ENCODE results near the gene PDCD7. TPM values are rescaled to one million over a fixed set of nuclear protein-coding genes. Genes with fewer than 3 reads are reported as not detected.
A peak's percentile ranks its signal among the peaks of the same experiment; 100 is the strongest.
"Not testable (repeated sequence)": the region's sequence is repeated elsewhere in the genome, so short reads cannot be mapped to it uniquely, and the experiment has no call there.

The PDCD7 gene
- total RNA-seq, 1 experiment from 2014 or later, result 32.6 TPM

GRCh38 chr15:65097651-65098263 lies 35.9 kb downstream of the PDCD7 start:
- no peak for DNase-seq
- Histone ChIP-seq H3K36me3 (peaks cover 38% of the 10 kb centered on the region), H3K27me3 (no peaks in the 10 kb centered on the region), H3K9me3 (no peaks in the 10 kb centered on the region), H3K4me3 (no peak overlapping the region)

DNA sequence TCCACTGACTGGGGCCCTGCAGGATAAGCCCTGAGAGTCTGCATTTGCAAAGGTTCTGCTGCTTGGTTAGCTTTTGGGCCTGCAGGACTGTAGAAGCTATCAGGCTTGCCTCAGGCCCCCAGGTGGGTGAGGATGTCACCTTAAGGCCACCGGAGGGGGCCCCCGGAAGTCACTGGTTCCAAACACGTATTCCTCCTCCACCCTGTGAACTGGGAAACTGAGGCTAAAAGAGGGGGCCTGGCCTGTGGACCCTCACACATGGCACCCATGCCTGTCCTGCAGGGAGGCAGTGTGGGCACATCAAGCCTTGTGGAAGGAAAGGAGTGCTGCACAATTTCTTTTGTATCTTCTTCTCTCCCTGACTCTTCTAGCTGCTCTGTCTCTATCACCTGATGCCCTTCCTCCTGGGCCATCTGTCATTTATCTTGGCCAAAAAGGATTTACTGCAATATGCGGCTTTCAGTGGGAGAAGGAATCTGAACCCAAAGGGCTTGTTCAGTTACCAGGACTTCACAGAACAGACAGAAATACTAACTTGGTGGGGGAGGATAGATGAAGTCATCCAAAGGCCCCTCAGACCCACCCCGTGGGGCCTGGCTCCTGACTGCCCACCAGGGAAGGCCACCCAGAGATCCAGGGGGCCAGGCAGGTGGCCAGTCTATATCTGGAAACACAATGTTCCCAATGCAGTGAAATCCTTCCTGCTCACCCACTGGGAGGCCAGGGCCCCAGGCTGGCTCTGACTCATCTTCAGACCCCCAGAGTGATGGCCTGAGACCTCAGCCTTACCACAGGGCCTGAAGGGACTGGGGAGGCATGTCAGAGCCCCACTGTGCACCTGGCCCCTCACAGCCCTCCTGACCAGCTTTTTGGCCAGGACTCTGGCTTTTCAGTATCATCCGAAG lies 36.9 kb downstream of the PDCD7 start:
- Histone ChIP-seq H3K4me3 (no peak overlapping the region), H3K9me3 (no peaks in the 10 kb centered on the region), H3K27me3 (no peaks in the 10 kb centered on the region), H3K36me3 (peaks cover 38% of the 10 kb centered on the region)
- no peak for DNase-seq

- DNase-seq, result no peak
- H3K27me3 ChIP-seq, result no peaks in the 10 kb centered on the region
- no peak overlapping the region for H3K4me3 ChIP-seq
- peaks cover 27% of the 10 kb centered on the region for H3K36me3 ChIP-seq
- H3K9me3 ChIP-seq, result no peaks in the 10 kb centered on the region
Observed at GRCh38 chr15:65095747-65096104, 37.9 kb downstream of the PDCD7 start.

DNA sequence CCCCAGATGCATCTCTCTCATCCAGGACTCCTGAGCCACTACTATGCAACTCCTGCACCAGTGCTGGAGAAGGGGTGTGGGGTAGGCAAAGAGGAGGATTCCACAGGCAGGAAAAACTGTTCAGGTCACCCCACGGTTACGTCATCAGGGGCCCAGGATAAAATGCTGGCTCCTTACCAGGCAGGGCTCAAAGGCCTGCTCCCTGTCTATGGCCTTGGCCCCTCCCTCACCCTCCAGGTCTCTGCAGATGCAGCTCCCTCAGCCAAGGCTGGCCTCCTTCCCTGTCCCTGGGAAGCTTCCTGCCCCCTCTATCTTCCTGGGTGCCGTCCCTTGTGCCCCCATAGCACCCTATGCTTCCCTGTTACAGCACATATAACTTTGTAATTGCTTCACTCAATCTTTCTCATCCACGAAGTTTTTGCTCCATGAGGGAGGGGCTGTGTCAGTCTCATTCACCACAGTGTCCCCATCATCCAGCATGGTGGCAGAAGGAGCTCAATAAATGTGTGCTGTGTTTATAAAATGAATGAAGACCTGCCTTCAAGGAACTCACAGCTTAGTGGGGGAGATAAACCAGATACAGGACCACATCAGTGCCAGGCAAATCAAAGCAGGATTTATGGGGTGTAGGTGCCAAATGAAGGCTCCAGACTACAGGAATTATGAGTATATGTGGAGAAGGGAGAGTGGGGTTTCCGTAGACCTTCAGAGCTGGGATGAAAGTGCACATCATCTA lies 38.4 kb downstream of the PDCD7 start:
- no peak for DNase-seq
- H3K4me3 ChIP-seq, result no peak overlapping the region

DNA sequence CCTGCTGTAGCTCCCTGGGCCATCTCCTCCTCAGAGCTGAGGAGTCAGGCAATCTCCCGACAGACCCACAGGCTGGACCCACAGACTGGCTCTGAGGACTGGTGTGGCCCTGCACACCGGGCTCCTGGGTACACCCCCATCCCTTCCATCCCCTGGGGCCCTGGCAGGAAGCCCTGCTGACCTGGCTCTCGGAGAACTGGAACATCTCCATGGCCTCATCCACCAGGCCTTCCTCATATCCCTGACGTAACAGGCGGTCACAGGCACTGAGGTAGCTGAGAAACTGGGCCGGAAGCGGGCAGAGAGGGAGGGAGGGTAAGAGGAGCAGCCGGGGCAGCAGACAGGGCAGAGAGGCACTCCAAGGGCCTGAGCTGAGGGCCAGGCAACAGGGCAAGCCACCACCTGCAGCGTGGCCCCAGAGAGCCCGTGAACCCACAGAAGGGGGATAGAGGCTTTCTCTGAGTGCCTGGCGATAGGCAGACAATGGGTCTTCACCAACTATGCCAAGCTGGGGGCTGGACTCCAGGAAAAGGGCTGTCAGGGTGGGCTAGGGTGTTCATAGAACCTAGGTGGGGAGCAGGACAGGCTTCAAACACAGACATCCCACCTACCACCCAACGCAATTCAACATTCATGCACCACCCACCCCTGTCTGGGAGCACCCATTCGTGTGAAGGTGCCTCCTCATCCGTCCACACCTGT lies 39.2 kb downstream of the PDCD7 start:
- no peaks in the 10 kb centered on the region for H3K27me3 ChIP-seq
- no peak for DNase-seq
- no peaks in the 10 kb centered on the region for H3K9me3 ChIP-seq
- H3K4me3 ChIP-seq, result no peak overlapping the region
- H3K36me3 ChIP-seq, result peaks cover 19% of the 10 kb centered on the region

More for the DNA sequence above, 38.4 kb downstream of the PDCD7 start:
- Histone ChIP-seq H3K36me3 (peaks cover 22% of the 10 kb centered on the region), H3K27me3 (no peaks in the 10 kb centered on the region), H3K9me3 (no peaks in the 10 kb centered on the region)

- H3K9me3 ChIP-seq, H3K4me3 ChIP-seq, DNase-seq, H3K27me3 ChIP-seq: not testable (repeated sequence)
- peaks cover 12% of the 10 kb centered on the region for H3K36me3 ChIP-seq
Observed at GRCh38 chr15:65093793-65094170, 39.8 kb downstream of the PDCD7 start.

DNA sequence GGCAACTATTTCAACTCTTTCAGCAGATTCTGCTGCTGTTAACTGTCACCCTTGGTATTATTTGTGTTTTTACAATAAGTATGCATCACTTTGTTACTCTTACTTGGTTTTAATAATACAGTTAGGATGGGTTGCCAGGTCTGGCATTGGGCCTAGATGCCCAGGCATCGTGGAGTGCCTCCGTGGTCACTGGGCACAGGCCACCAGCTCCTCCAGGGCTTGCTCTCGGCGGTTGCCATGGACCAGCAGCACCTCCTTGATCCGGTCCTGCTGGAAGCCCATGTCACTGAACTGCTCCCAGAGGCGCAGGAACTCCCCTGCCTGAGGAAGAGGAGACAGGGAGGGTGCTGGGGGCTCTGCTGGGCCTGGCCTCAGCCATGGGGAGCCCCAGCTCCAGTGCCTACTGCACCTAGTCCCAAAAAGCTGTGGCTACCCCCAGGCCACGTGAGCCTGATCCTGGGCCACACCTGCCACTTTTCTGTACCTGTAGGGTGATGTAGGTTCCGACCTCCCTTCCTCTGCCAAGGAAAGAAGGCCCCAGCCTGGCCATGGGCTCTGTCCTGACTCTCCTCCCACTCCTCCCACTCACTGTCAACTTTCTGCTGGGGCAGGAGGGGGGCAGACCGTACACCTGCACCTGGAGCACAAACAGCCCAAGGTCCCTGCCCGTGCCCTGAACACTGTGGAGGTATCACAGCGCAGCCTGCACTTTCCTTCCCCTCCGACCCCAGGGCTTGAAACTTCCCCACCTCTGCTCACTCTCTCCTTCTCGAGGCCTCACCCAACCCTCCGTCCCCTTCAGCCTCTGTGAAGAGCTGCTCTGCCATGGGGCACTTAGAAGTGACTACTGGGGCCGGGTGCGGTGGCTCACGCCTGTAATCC lies 40.5 kb downstream of the PDCD7 start:
- Histone ChIP-seq H3K9me3 (no peaks in the 10 kb centered on the region), H3K36me3 (peaks cover 6% of the 10 kb centered on the region), H3K4me3 (no peak overlapping the region), H3K27me3 (no peaks in the 10 kb centered on the region)
- DNase-seq, result no peak

- Histone ChIP-seq H3K36me3 (peaks cover 3% of the 10 kb centered on the region; the same call in 1 of the 2 replicates), H3K27me3 (no peaks in the 10 kb centered on the region), H3K9me3 (no peaks in the 10 kb centered on the region), H3K4me3 (no peak overlapping the region)
- DNase-seq, result no peak
Observed at GRCh38 chr15:65091946-65092770, 41.5 kb downstream of the PDCD7 start.

GRCh38 chr15:65089206-65089824 lies 44.3 kb downstream of the PDCD7 start:
- peaks cover 3% of the 10 kb centered on the region; the same call in 1 of the 2 replicates for H3K36me3 ChIP-seq
- H3K4me3 ChIP-seq, result no peak overlapping the region
- H3K9me3 ChIP-seq, result no peaks in the 10 kb centered on the region
- no peaks in the 10 kb centered on the region for H3K27me3 ChIP-seq
- no peak for DNase-seq

GRCh38 chr15:65088643-65089021 lies 45.0 kb downstream of the PDCD7 start:
- peaks cover 3% of the 10 kb centered on the region; the same call in 1 of the 2 replicates for H3K36me3 ChIP-seq
- no peaks in the 10 kb centered on the region for H3K27me3 ChIP-seq
- H3K9me3 ChIP-seq, result no peaks in the 10 kb centered on the region
- no peak overlapping the region for H3K4me3 ChIP-seq
- no peak for DNase-seq

GRCh38 chr15:65087873-65088642 lies 45.5 kb downstream of the PDCD7 start:
- DNase-seq, result peak; percentile 39

GRCh38 chr15:65087411-65087810 lies 46.2 kb downstream of the PDCD7 start:
- no peaks in the 10 kb centered on the region for H3K27me3 ChIP-seq
- peak; percentile 28 for DNase-seq
- no peaks in the 10 kb centered on the region for H3K36me3 ChIP-seq
- H3K9me3 ChIP-seq, result no peaks in the 10 kb centered on the region
- H3K4me3 ChIP-seq, result no peak overlapping the region

More at GRCh38 chr15:65087873-65088642, 45.5 kb downstream of the PDCD7 start:
- Histone ChIP-seq H3K4me3 (no peak overlapping the region), H3K36me3 (peaks cover 3% of the 10 kb centered on the region; the same call in 1 of the 2 replicates), H3K9me3 (no peaks in the 10 kb centered on the region), H3K27me3 (no peaks in the 10 kb centered on the region)

DNA sequence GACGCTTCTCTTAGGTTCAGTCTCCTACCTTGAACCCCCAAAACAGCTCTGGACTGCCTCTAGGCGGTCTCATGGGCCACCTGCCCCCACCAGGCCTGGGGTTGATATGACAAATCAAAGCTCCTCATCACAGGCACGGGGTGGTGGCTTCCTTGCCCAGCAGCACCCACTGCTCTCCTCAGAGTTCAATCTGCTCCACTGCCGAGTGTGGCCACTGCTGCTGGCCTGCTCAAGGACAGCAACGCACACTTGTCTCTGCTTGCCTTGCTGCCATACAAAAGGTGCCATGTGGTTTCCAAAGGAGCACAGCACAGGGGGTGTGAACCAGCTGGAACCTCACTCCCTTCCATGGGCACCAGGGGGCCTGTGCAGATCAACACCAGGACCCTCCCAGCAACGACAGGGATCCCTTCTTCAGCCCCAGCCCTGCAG lies 46.9 kb downstream of the PDCD7 start:
- no peak overlapping the region for H3K4me3 ChIP-seq
- H3K36me3 ChIP-seq, result no peaks in the 10 kb centered on the region
- H3K9me3 ChIP-seq, result no peaks in the 10 kb centered on the region
- DNase-seq, result no peak
- H3K27me3 ChIP-seq, result no peaks in the 10 kb centered on the region

All from MG63 (cell line).